T-helper 1 cell treated with Interleukin-12 subunit alpha and Interleukin-12 subunit beta and Interleukin-4 antibody, amounts not matched to agents 30 μg/mL and 1 μg/mL, for 36 hours (primary cell): Measurements from ENCODE around the gene LGALS9C.
"Not testable (repeated sequence)": the region's sequence is repeated elsewhere in the genome, so short reads cannot be mapped to it uniquely, and the experiment has no call there.

Source experiments
- H3K27ac Mint-ChIP-seq: one replicate; pipeline ENCODE4 v1.8.0; 2021; ENCODE audit warnings: mild to moderate bottlenecking, mixed read lengths
- H3K27me3 Mint-ChIP-seq: one replicate; pipeline ENCODE4 v1.8.0; 2021; ENCODE audit warnings: low read depth, mixed read lengths
- H3K36me3 Mint-ChIP-seq: one replicate; pipeline ENCODE4 v1.8.0; 2021; ENCODE audit warnings: low read depth, mixed read lengths
- H3K4me1 Mint-ChIP-seq: one replicate; pipeline ENCODE4 v1.8.0; 2021; ENCODE audit warnings: low read depth, mixed read lengths
- H3K4me3 Mint-ChIP-seq: one replicate; pipeline ENCODE4 v1.8.0; 2021; ENCODE audit warnings: mild to moderate bottlenecking, moderate library complexity, mixed read lengths
- H3K9me3 Mint-ChIP-seq: one replicate; pipeline ENCODE4 v1.8.0; 2021; ENCODE audit warnings: mixed read lengths

LGALS9C gene

DNA sequence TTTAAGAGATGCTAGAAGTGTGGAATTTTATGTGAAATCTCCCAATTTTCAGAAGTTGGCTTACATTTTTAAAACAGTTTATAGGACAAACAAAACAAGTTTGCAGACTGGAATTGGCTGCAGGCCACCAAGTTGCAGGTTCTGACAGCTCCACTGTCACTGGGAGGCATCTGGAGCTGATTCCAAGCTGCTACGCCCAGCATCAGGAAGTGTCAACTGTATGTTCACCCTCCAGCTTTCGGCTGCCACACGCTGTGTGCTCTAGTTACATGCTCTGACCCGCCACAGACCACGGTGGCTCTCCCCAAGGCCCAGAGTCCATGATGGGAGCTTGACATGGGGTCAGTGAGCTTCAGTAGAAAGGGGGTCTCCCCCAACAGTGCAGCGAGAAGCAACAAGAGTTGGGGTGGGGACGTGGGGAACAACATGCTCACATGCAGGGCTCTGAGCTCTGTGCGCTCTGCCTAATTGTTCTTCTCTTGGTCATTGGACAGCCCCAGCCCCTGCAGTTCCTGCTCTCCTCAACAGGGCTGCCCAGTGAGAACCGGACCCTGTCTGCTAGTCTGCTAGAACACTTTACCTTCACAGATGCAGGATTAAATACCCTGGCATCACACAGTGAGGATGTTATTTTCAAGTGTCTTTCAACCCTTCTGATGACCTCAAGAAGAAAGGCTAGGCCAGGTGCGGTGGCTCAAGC lies 8.0 kb upstream of the LGALS9C start:
- not testable (repeated sequence) for H3K4me3 Mint-ChIP-seq, H3K27me3 Mint-ChIP-seq, H3K27ac Mint-ChIP-seq, H3K9me3 Mint-ChIP-seq, H3K36me3 Mint-ChIP-seq, H3K4me1 Mint-ChIP-seq

- not testable (repeated sequence) for H3K36me3 Mint-ChIP-seq, H3K27me3 Mint-ChIP-seq, H3K4me3 Mint-ChIP-seq, H3K4me1 Mint-ChIP-seq, H3K9me3 Mint-ChIP-seq, H3K27ac Mint-ChIP-seq
These were observed 6.8 kb upstream of the LGALS9C start for GRCh38 chr17:18469837-18470236.

DNA sequence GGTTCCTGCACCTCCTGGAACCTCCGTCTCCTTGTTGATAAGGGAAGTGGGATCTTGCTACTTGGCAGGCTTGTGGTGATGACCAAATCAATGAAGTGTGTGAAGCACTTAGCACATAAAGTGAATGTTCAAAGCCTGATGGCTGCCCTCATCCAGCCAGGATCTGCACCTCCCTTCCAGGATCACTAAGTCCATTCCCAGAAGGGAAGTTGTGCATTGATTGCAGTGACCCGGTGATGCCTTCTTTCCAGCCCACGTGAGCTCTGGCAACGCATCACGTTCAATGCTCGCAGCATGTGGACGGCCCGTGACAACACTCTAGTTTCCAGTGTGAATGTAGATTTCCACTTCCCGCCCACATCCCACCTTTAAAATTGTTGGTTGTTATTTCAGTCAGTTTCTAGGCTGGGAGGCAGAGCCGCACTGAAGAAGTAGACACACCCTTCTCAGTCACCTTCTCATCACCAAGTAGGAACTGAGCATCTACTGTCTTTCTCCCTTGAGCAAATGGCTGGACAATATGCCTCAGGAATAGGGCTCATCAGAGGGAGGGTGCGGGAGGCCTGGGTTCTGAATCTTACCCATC lies 6.2 kb upstream of the LGALS9C start:
- H3K27ac Mint-ChIP-seq, H3K27me3 Mint-ChIP-seq, H3K4me1 Mint-ChIP-seq, H3K4me3 Mint-ChIP-seq, H3K9me3 Mint-ChIP-seq, H3K36me3 Mint-ChIP-seq: not testable (repeated sequence)

DNA sequence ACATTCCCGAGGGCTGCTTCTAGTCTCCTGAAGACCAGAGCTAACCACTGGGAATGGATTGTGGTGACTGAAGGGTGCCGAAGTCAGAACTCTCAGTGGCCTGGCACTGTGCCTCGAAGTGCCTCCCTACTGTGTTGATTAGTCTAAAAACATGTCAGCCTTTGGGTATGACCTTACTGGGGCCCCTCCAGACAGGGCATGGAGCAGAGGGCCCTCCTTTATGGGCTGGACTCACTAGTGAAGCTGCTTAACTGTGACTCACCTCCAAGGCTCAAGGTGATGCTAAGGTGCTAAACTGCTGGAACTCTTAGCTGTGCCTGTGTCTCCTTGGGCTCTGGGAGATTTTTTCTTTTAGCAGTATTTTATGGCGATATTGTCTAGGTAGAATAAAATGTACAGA lies 2.6 kb upstream of the LGALS9C start:
- H3K4me3 Mint-ChIP-seq, H3K36me3 Mint-ChIP-seq, H3K27me3 Mint-ChIP-seq, H3K4me1 Mint-ChIP-seq, H3K27ac Mint-ChIP-seq, H3K9me3 Mint-ChIP-seq: not testable (repeated sequence)

DNA sequence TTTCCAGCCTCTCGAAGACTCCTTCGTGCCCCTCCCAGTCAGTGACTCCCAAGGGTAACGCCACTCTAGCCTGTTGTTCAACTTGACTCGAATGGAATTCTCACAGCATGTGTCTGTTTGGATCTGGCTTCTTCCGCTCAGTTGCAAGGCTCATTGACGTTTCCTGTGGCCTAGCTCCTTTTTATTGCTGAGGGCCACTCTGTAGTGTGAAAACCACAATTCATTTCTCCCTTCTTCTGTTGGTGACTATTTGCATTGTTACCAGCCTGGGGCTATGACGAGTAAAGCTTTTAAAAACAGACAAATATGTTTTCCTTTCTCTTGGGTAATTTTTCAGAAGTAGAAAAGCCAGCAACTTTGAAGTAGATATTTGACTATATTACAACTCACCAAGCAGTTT lies 1.8 kb upstream of the LGALS9C start:
- H3K27me3 Mint-ChIP-seq, H3K4me1 Mint-ChIP-seq, H3K27ac Mint-ChIP-seq, H3K36me3 Mint-ChIP-seq, H3K9me3 Mint-ChIP-seq, H3K4me3 Mint-ChIP-seq: not testable (repeated sequence)

GRCh38 chr17:18477367-18477766 lies 778 bp downstream of the LGALS9C start:
- H3K36me3 Mint-ChIP-seq, H3K9me3 Mint-ChIP-seq, H3K27ac Mint-ChIP-seq, H3K4me3 Mint-ChIP-seq, H3K27me3 Mint-ChIP-seq, H3K4me1 Mint-ChIP-seq: not testable (repeated sequence)

DNA sequence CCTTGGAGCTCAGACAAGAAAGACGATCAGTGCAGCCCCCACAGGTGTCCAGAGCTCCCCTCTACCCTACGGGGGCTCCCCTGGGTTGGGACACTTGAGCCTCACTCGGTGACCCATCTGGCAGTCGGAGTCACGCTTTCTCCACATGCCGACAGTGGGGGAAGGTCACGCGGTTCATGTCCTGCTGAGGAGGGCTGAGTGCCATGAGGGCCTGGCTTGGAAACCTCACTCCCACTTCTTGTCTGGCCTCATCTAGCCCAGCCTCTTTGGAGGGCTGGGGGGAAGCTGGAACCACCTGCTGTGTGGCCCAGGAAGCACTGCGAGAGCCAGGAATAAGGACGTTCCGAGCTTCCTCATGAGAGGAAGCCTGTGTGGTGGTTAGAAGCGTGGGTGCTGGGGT lies 1.8 kb downstream of the LGALS9C start:
- not testable (repeated sequence) for H3K4me1 Mint-ChIP-seq, H3K27ac Mint-ChIP-seq, H3K36me3 Mint-ChIP-seq, H3K4me3 Mint-ChIP-seq, H3K9me3 Mint-ChIP-seq, H3K27me3 Mint-ChIP-seq

GRCh38 chr17:18478977-18479595 lies 2.5 kb downstream of the LGALS9C start:
- H3K27me3 Mint-ChIP-seq, H3K4me3 Mint-ChIP-seq, H3K36me3 Mint-ChIP-seq, H3K9me3 Mint-ChIP-seq, H3K4me1 Mint-ChIP-seq, H3K27ac Mint-ChIP-seq: not testable (repeated sequence)

DNA sequence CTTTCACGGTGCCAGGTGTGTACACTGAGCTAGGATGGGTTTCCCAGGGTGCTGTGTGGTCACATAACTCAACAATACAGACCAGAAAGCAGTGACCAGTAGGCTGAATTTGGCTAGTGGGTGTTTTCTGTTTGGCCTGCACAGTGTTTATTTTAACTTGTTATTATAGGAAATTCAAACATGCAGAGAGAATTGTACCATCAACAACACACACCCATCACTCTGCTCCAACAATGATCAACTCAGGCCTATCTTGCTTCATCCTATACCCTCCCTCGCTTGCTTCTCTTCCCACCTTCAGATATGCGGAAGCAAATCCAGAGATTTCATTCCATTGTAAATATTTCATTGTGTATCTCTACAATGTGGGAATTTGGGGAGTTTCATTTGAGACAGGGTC lies 5.2 kb downstream of the LGALS9C start:
- not testable (repeated sequence) for H3K27me3 Mint-ChIP-seq

GRCh38 chr17:18485936-18486464 lies 9.4 kb downstream of the LGALS9C start:
- not testable (repeated sequence) for H3K4me1 Mint-ChIP-seq, H3K27me3 Mint-ChIP-seq, H3K36me3 Mint-ChIP-seq, H3K27ac Mint-ChIP-seq, H3K4me3 Mint-ChIP-seq, H3K9me3 Mint-ChIP-seq

More for the DNA sequence above, 5.2 kb downstream of the LGALS9C start:
- not testable (repeated sequence) for H3K4me3 Mint-ChIP-seq, H3K4me1 Mint-ChIP-seq, H3K27ac Mint-ChIP-seq, H3K9me3 Mint-ChIP-seq, H3K36me3 Mint-ChIP-seq

DNA sequence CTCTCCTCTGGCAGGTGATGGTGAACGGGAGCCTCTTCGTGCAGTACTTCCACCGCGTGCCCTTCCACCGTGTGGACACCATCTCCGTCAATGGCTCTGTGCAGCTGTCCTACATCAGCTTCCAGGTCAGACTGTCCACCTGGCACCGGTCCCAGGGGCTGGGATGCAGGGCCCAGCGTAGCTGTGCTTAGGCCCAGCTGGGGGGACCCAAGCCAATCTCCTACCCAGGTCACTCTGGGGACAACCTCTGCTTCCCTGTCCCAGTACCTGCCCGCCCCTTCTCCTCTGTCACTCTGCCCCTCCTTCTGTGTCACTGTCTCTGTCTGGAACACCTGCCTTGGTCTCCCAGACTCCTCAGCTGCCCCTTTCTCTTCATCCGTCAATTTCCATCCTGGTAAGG lies 11.0 kb downstream of the LGALS9C start:
- not testable (repeated sequence) for H3K4me1 Mint-ChIP-seq, H3K4me3 Mint-ChIP-seq, H3K27me3 Mint-ChIP-seq, H3K27ac Mint-ChIP-seq, H3K9me3 Mint-ChIP-seq, H3K36me3 Mint-ChIP-seq

- not testable (repeated sequence) for H3K4me3 Mint-ChIP-seq, H3K27me3 Mint-ChIP-seq, H3K4me1 Mint-ChIP-seq, H3K27ac Mint-ChIP-seq, H3K9me3 Mint-ChIP-seq, H3K36me3 Mint-ChIP-seq
These were observed 12.0 kb downstream of the LGALS9C start for GRCh38 chr17:18488622-18489021.

DNA sequence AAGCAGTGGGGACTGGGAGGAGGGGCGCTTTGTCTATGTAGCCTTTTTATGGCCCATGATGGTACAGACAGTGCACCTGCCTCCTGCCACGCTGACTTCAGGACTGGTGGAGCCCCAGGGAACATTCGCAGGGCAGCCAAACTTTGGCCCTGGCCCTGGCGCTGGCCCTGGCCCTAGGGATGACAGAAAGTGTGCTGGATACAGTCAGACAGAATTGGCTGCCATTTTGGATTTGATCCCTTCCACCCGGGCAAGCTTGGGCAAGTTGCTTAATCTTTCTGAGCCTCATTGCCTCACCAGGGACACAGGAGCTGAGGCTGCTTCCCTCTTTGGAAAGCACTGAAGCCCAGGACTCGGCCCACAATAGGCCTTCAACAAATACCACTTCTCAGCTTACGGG lies 13.4 kb downstream of the LGALS9C start:
- H3K4me1 Mint-ChIP-seq, H3K27ac Mint-ChIP-seq, H3K4me3 Mint-ChIP-seq, H3K27me3 Mint-ChIP-seq, H3K36me3 Mint-ChIP-seq, H3K9me3 Mint-ChIP-seq: not testable (repeated sequence)

- not testable (repeated sequence) for H3K36me3 Mint-ChIP-seq, H3K27me3 Mint-ChIP-seq, H3K4me1 Mint-ChIP-seq, H3K9me3 Mint-ChIP-seq
- Mint-ChIP-seq H3K4me3 (peak overlapping the region; percentile 34), H3K27ac (peak overlapping the region; percentile 80)
These were observed 16.3 kb downstream of the LGALS9C start for GRCh38 chr17:18492712-18493480.

- not testable (repeated sequence) for H3K27me3 Mint-ChIP-seq, H3K9me3 Mint-ChIP-seq, H3K27ac Mint-ChIP-seq, H3K36me3 Mint-ChIP-seq, H3K4me3 Mint-ChIP-seq, H3K4me1 Mint-ChIP-seq
These were observed 17.7 kb downstream of the LGALS9C start for GRCh38 chr17:18494250-18494768.
